HG02870 (cell line): ENCODE results near the gene GALNS.
"Not testable (repeated sequence)": the region's sequence is repeated elsewhere in the genome, so short reads cannot be mapped to it uniquely, and the experiment has no call there.

Experiments used
- ATAC-seq: cut with Tn5 transposase; IDR thresholded peaks from one replicate; pipeline ENCODE4 v1.9.1; 2021; ENCODE audit warnings: mild to moderate bottlenecking, moderate library complexity; ENCODE audit not compliant: unreplicated experiment

GALNS gene, protein sequence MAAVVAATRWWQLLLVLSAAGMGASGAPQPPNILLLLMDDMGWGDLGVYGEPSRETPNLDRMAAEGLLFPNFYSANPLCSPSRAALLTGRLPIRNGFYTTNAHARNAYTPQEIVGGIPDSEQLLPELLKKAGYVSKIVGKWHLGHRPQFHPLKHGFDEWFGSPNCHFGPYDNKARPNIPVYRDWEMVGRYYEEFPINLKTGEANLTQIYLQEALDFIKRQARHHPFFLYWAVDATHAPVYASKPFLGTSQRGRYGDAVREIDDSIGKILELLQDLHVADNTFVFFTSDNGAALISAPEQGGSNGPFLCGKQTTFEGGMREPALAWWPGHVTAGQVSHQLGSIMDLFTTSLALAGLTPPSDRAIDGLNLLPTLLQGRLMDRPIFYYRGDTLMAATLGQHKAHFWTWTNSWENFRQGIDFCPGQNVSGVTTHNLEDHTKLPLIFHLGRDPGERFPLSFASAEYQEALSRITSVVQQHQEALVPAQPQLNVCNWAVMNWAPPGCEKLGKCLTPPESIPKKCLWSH

DNA sequence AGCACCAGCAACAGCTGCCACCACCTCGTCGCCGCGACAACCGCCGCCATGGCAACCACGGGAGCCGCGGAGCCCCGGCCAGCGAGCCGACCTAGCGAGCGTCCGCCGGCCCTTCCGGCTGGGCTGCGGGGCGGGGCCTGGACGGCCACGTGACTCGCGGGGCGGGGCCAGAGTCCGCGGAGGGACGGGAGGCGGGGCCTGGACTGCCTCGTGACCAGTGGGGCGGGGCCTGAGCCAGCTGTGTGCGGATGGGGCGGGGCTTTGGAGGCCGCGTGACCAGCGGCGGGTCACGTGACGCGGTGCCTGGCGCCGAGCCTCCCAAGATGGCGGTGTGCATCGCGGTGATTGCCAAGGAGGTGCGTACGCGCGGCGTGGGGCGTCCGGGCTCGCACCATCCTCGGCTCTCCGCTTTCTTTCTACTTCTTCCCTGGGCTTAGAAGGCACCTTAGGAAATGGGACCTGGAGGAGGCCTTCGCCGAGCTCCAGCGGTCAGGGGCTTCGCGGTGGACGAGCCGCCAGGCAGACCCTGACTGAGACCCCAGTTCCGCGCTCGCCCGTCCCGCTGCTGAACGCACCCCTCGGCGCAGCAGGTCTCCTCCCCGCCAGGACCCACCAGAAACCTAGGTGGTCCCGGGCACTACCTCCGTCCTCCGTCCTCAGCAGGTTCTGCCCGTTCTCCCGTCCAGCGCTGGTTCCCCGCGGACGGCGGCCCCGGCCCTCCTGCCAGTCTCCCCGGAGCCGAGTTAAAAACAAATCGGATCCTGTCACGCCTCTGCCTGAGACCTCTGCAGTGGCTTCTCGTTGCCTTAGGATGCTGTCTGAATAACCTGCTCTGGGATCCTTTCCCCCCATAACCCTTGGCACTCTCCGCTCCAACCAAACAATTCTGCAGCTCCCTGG lies at the start of gene GALNS, which contains the start of gene TRAPPC2L:
Gene GALNS, minus strand, starts transcription at position 120 of the 900 bp plus-strand sequence. Its CDS starts 70 bp downstream, at position 50.
Gene TRAPPC2L, plus strand, starts transcription at position 300 of the 900 bp plus-strand sequence. Its CDS starts 24 bp downstream, at position 324.
- ATAC-seq, result peak; percentile 74

- no peak for ATAC-seq
These were observed 49.3 kb upstream of the GALNS start for GRCh38 chr16:88906020-88906419.

DNA sequence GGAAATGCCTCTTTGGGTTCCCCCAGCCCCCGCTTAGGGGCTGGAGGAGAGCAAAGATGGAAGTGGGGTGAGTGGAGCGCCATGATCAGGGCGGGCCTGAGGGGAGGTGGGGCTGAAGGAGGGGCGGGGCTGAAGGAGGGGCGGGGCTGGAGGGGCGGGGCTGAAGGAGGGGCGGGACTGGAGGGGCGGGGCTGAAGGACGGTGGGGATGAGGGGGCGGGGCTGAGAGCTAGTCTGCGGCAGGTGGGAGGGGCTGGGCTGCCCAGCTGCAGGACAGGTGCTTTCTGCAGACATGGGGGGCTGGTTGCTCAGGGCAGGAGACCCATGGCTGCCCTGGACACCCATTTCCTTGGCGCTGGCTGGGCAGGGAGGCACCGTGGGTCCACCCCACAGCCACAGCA lies 48.8 kb upstream of the GALNS start:
- ATAC-seq, result no peak

DNA sequence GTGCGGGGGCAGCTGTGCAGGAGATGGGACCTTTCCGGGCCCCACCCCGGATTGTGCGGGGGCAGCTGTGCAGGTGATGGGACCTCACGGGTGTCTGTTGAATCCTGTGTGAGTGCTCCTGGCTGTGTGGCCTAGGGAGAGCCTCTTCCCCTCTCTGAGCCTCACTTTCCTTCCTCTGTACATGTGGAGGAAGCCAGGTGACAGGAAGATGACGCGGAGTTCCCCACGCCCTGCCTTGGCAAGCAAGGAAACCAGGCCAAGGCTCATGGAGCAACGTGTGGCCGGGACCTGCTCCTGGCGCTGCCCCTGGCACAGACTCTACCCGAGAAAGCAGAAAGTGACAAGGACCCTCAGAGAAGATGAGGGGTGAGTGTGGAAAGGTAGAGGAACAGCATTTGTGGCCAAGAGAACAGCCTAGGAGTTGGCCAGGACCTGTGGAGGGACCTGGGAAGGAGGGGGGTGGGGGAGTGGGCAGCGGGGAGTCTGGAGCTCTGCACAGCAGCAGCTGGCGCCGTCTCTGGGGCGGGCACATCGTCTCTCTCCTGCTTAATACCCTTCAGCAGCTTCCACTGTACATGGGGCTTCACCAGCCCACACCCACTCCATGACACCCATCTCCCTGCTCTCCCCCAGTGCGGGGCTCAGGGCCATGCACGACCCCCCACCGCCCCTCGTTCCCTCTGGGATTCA lies 48.1 kb upstream of the GALNS start:
- no peak for ATAC-seq

GRCh38 chr16:88903267-88903666 lies 46.5 kb upstream of the GALNS start:
- no peak for ATAC-seq

GRCh38 chr16:88902744-88903143 lies 46.0 kb upstream of the GALNS start:
- no peak for ATAC-seq

DNA sequence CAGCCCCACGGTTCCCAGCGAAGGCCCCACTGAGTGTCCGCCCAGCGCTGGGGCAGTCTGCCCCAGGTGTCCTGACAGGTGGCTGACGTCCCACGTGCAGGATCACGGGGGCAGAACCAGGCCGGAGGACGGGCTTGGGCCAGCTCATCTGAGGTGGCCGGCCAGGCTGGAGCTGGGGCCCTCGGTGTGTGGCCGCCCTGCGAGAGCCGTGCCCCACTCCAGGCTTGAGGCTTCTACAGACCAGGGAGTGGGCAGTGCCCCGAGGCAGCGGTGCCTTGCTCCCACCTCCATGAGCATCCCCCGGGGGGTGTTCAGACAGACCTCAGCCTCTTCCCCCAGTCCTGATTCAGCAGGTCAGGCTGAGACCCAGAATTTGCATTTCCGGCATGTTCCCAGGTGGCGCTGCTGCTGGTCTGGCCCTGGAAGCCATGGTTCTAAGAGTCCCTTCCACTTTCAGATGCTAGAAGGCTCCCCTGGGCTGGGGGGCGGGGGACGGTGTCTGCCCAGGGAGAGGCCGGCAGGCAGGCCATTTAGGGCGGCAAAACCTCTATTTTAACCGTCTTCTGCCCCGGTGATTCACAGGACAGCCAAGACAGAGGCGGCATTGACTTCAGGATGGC lies 45.1 kb upstream of the GALNS start:
- no peak for ATAC-seq

DNA sequence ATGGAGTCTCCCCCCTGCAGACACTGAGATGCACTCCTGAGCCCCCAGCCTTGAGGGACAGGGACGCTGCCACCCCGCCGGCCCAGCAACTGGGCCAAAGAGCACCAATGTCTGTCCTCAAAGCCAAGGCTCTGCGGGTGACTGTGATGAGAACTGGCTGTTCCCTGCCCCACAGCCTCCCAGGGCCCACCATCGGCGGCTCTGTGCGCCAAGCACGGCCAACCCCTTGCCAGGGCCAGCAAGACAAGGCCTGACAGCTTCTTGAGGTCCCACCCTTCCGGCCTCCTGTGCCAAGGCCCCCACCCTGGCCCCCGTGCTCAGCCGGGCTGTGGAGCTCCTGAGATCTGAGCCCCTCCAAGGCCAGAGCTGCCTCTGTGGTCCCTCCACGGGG lies 43.9 kb upstream of the GALNS start:
- ATAC-seq, result no peak

GRCh38 chr16:88899901-88900661 lies 43.3 kb upstream of the GALNS start:
- no peak for ATAC-seq

DNA sequence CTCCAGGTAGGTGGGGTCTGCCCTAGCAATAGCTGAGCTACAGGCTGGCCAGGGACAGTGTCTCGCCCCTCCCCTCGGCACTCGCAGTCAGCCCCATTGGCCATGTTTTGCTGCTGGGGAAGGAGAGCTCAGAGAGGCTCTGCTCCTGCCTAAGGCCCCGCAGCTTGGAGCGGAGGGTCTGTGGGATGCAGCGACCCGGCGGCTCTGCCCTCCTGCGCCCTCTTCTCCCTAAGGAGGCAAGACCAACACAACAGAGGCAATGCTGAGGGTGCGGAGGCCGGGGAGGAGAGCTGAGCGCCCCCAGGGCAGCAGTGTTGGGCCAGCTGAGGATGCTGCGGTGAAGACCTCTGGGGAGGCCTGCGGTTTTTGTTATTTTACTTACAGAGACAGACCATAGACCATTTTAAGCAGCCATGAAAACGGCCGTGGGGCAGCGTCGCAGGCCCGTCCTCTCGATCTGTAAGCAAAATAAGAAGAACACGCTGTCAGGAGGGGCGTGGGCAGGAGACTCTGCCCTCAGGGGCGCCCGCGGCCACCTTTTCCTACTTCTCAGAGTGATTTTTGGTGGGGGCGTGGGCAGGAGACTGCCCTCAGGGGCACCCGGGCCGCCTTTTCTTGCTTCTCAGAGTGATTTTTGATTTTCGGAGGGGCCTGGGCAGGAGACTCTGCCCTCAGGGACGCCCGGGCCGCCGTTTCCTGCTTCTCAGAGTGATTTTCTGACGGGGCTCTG lies 41.1 kb upstream of the GALNS start:
- no peak for ATAC-seq

DNA sequence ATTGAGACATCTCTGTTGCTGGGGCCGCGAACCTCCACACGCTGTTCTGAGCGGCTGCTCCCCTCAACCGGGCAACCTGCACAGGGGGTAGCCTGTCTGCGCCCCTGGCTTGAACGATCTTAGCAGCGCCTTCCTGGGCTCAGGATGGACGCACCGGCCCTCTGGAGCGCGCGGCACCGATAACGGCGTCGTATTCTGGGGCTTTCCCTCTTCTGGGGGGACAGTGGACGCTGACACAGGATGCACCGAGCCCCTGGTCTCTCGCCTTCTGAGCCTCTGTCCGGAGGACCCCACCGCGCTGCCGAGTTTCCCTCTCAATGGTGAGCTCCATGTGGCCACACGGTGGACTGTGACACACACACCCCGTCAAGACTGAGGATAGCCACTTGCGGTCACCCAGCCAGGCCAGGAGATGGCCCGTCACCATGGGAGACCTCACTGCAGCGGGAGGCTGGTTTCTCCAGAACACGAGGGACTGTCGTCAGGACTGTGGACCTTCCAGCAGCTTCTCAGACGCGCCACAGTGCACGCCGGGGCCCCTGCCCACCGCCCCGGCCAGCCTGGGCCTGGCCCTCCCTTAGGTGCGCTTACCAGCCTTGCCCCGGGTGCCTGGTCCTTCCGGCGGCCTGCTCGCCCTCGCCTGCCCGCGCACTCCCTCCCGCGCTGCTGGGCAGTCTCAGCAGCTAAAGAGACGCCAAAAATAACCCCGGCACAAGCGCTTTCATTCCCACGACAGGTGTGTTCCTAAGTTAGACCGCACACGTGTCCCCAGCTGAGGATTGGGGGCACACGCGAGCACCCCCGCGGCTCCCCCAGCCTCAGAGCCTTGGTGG lies 39.7 kb upstream of the GALNS start:
- ATAC-seq, result no peak

DNA sequence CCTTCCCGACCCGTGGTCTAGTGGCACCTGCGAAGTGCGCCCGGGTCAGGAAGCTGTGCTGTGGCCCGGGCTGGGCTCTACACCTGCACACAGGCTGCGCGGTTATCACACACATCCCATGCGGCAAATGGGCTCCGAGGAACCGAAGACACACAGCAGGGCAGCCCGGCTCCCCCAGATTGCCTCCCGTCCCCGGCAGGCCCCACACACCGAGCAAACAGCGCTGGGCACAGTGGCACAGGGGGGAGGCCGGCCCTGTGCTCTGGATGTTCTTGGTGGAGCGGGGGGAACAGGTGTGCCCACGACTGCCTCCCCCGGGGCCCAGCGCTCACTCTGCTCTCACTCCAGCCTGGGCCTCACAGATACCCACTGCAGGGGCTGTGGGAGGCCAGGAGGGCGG lies 38.6 kb upstream of the GALNS start:
- ATAC-seq, result no peak

GRCh38 chr16:88894681-88895300 lies 38.0 kb upstream of the GALNS start:
- no peak for ATAC-seq

GRCh38 chr16:88894266-88894665 lies 37.5 kb upstream of the GALNS start:
- ATAC-seq, result not testable (repeated sequence)

- no peak for ATAC-seq
These were observed 36.6 kb upstream of the GALNS start for GRCh38 chr16:88893127-88893968.

GRCh38 chr16:88892065-88892464 lies 35.3 kb upstream of the GALNS start:
- ATAC-seq, result no peak

GRCh38 chr16:88891083-88891482 lies 34.3 kb upstream of the GALNS start:
- ATAC-seq, result no peak
